CD4-positive, alpha-beta T cell (primary cell): Measurements from ENCODE around the gene PTPRD. TPM values are rescaled to one million over a fixed set of nuclear protein-coding genes. Genes with fewer than 3 reads are reported as not detected.

Experiments
- ATAC-seq: fragments of 200-7000 bp; cut with Tn5 transposase; one replicate; pipeline ENCODE4 v1.10.0; 2022; ENCODE audit warnings: mild to moderate bottlenecking; ENCODE audit not compliant: poor library complexity
- CTCF ChIA-PET: fragments of 350-600 bp; sonication (Branson Sonifier 250); formaldehyde crosslinking; loops from one replicate; lab custom pipeline; 2021; ENCODE audit warnings: antibody characterized with exemption, inconsistent platforms; lab: Charles Lee
- POLR2A ChIA-PET: fragments of 350-600 bp; sonication (Branson Sonifier 250); formaldehyde crosslinking; loops from one replicate; lab custom pipeline; 2021; ENCODE audit warnings: antibody characterized with exemption, inconsistent platforms; lab: Charles Lee
- DNase-seq, 14 experiments: peaks; one replicate each; pipeline ENCODE4 v3.0.0-alpha.2; 2013 to 2020; ENCODE audit warnings: mixed read lengths in 2 of 14
- H3K27ac ChIP-seq, 2 donors: one replicate each; pipeline versions ENCODE4 v1.5.1 to v1.7.0; 2013; ENCODE audit warnings: low read length in 2 of 2, low read depth in 1 of 2, mild to moderate bottlenecking in 1 of 2
- H3K27me3 ChIP-seq, 2 experiments: 1 replicate in 1 of 2; 2 replicates in 1 of 2; pipeline versions ENCODE4 v1.6.1 to v1.7.0; 2013; ENCODE audit warnings: low read length in 2 of 2, control low read depth in 1 of 2, mild to moderate bottlenecking in 1 of 2, moderate library complexity in 1 of 2; ENCODE audit not compliant: insufficient read depth in 2 of 2, control insufficient read depth in 1 of 2
- H3K36me3 ChIP-seq: one replicate; pipeline ENCODE4 v1.6.1; 2013; ENCODE audit warnings: low read length, control low read depth; ENCODE audit not compliant: insufficient read depth
- H3K4me1 ChIP-seq: one replicate; pipeline ENCODE4 v1.6.1; 2013; ENCODE audit warnings: low read length, control low read depth; ENCODE audit not compliant: insufficient read depth
- H3K4me3 ChIP-seq: one replicate; pipeline ENCODE4 v1.5.1; 2013; ENCODE audit warnings: mild to moderate bottlenecking, low read length, moderate library complexity
- H3K9me3 ChIP-seq, 2 experiments: 1 replicate in 1 of 2; 2 replicates in 1 of 2; pipeline versions ENCODE4 v1.6.1 to v1.7.0; 2013; ENCODE audit warnings: low read length in 2 of 2, mild to moderate bottlenecking in 2 of 2, control low read depth in 1 of 2, moderate library complexity in 1 of 2; ENCODE audit not compliant: control insufficient read depth in 1 of 2, insufficient read depth in 1 of 2
- H3K27ac Mint-ChIP-seq: one replicate; pipeline ENCODE4 v1.8.0; 2020; ENCODE audit warnings: mixed read lengths
- H3K27me3 Mint-ChIP-seq: one replicate; pipeline ENCODE4 v1.8.0; 2021; ENCODE audit warnings: mixed read lengths
- H3K36me3 Mint-ChIP-seq: one replicate; pipeline ENCODE4 v1.8.0; 2021; ENCODE audit warnings: low read depth, mixed read lengths
- H3K4me1 Mint-ChIP-seq: one replicate; pipeline ENCODE4 v1.8.0; 2021; ENCODE audit warnings: low read depth, mixed read lengths
- H3K4me3 Mint-ChIP-seq: one replicate; pipeline ENCODE4 v1.8.0; 2020; ENCODE audit warnings: mild to moderate bottlenecking, mixed read lengths
- H3K9me3 Mint-ChIP-seq: one replicate; pipeline ENCODE4 v1.8.0; 2020; ENCODE audit warnings: mixed read lengths
- intact Hi-C, 2 experiments: fragments of 100-400 bp; cut with DNase I in 1 of 2; cut with micrococcal nuclease in 1 of 2; formaldehyde crosslinking; loops; one replicate each; pipeline versions ENCODE4 v1.15.1 to v1.9.0; 2023 to 2025; cut with DNase I, micrococcal nuclease
- total RNA-seq, 174 experiments: library from RNA in 2 of 174; stranded (reverse) in 2 of 174; gene quantifications; one replicate each; pipeline ENCODE4 v1.2.3 and lab custom pipeline; 2021 to 2026
- TF ChIP-seq, protein P1 (sequence below): fragments of 200-600 bp; IDR thresholded peaks from one replicate; pipeline ENCODE4 v1.8.0; 2022; ENCODE audit warnings: antibody characterized with exemption, mild to moderate bottlenecking

The PTPRD gene
- total RNA-seq, 2 experiments from 2014 or later: not detected

- Histone ChIP-seq H3K4me3 (no peak overlapping the region), H3K27me3 (no peaks in the 10 kb centered on the region), H3K27ac (no peak overlapping the region), H3K9me3 (no peaks in the 10 kb centered on the region), H3K4me1 (no peaks in the 10 kb centered on the region), H3K36me3 (no peaks in the 10 kb centered on the region)
- no peak for ATAC-seq
- TF ChIP-seq, protein P1, sequence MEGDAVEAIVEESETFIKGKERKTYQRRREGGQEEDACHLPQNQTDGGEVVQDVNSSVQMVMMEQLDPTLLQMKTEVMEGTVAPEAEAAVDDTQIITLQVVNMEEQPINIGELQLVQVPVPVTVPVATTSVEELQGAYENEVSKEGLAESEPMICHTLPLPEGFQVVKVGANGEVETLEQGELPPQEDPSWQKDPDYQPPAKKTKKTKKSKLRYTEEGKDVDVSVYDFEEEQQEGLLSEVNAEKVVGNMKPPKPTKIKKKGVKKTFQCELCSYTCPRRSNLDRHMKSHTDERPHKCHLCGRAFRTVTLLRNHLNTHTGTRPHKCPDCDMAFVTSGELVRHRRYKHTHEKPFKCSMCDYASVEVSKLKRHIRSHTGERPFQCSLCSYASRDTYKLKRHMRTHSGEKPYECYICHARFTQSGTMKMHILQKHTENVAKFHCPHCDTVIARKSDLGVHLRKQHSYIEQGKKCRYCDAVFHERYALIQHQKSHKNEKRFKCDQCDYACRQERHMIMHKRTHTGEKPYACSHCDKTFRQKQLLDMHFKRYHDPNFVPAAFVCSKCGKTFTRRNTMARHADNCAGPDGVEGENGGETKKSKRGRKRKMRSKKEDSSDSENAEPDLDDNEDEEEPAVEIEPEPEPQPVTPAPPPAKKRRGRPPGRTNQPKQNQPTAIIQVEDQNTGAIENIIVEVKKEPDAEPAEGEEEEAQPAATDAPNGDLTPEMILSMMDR: no peak
- Mint-ChIP-seq H3K27ac (no peak overlapping the region), H3K4me3 (no peak overlapping the region), H3K9me3 (no peaks in the 10 kb centered on the region), H3K4me1 (no peaks in the 10 kb centered on the region), H3K27me3 (no peaks in the 10 kb centered on the region), H3K36me3 (no peaks in the 10 kb centered on the region)
- no peak for DNase-seq
- ChIA-PET POLR2A (no interaction called here), CTCF (no interaction called here)
- intact Hi-C loops: no loop called here
Observed at GRCh38 chr9:8361364-8361763, 2251.4 kb downstream of the PTPRD start.

DNA sequence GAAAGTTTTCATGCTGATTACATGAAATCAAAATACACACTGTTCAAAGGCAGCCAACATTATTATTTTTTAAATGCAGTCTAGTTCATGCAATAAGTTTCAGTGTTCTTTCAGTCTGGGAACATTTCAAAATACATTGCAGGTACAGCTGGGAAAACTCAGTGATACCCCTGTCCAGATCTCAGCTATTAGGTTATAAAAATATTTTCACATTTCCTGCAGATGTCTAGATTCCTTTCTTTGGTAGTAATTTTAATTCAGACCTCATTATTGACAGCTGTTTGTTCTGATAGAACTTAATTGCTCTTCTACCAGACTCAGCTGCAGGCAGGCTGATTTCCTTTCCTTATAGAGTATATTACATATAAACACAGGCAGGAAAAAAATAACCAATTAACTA lies 2256.4 kb downstream of the PTPRD start:
- H3K27ac Mint-ChIP-seq: no peak overlapping the region
- Histone ChIP-seq H3K27me3 (no peaks in the 10 kb centered on the region), H3K4me3 (no peak overlapping the region), H3K27ac (no peak overlapping the region), H3K36me3 (no peaks in the 10 kb centered on the region), H3K4me1 (no peaks in the 10 kb centered on the region), H3K9me3 (no peaks in the 10 kb centered on the region)
- no peaks in the 10 kb centered on the region for H3K9me3 Mint-ChIP-seq
- ATAC-seq: no peak
- H3K36me3 Mint-ChIP-seq: no peaks in the 10 kb centered on the region
- POLR2A ChIA-PET: no interaction called here
- no peaks in the 10 kb centered on the region for H3K4me1 Mint-ChIP-seq
- DNase-seq: no peak
- intact Hi-C loops: loop anchor here in 1 of 2 experiments (10.0 kb wide), 1 partner anchor 58 kb away; no protein-coding TSS in a partner anchor
- TF ChIP-seq, protein P1: no peak
- H3K4me3 Mint-ChIP-seq: no peak overlapping the region
- H3K27me3 Mint-ChIP-seq: no peaks in the 10 kb centered on the region
- CTCF ChIA-PET: no interaction called here

- Histone ChIP-seq H3K27me3 (no peaks in the 10 kb centered on the region), H3K36me3 (no peaks in the 10 kb centered on the region), H3K9me3 (no peaks in the 10 kb centered on the region), H3K4me3 (no peak overlapping the region), H3K4me1 (no peaks in the 10 kb centered on the region), H3K27ac (no peak overlapping the region)
- POLR2A ChIA-PET: no interaction called here
- CTCF ChIA-PET: interaction anchor here (0.7 kb wide), 2 partner anchors 472 to 1652 kb away, joined by 3 read pairs; no protein-coding TSS in a partner anchor
- TF ChIP-seq, protein P1: no peak
- Mint-ChIP-seq H3K4me3 (no peak overlapping the region), H3K4me1 (no peaks in the 10 kb centered on the region), H3K27me3 (no peaks in the 10 kb centered on the region), H3K9me3 (no peaks in the 10 kb centered on the region), H3K27ac (no peak overlapping the region), H3K36me3 (no peaks in the 10 kb centered on the region)
- ATAC-seq: no peak
- no peak for DNase-seq
- intact Hi-C loops: loop anchor here in 1 of 2 experiments (10.0 kb wide), 1 partner anchor 63 kb away; no protein-coding TSS in a partner anchor
Observed at GRCh38 chr9:8351436-8351835, 2261.4 kb downstream of the PTPRD start.
